Measurements from ENCODE around the gene ZNF302. TPM values are rescaled to one million over a fixed set of nuclear protein-coding genes. Genes with fewer than 3 reads are reported as not detected.

The ZNF302 gene
- total RNA-seq (10 to 100 TPM; 24.7 to 36.1 (median 33.0) TPM), polyA plus RNA-seq (10 to 100 TPM; 18.9 to 23.2 (median 22.5) TPM)
- long read RNA-seq, donor 1, partial matches to known transcripts: 0 of 8 reads
- long read RNA-seq, donor 1, other reads (novel, unspliced or antisense): 0 of 8 reads
- long read RNA-seq, donor 2, partial matches to known transcripts: 0 of 2 reads
- long read RNA-seq, donor 2, other reads (novel, unspliced or antisense): 0 of 2 reads

DNA sequence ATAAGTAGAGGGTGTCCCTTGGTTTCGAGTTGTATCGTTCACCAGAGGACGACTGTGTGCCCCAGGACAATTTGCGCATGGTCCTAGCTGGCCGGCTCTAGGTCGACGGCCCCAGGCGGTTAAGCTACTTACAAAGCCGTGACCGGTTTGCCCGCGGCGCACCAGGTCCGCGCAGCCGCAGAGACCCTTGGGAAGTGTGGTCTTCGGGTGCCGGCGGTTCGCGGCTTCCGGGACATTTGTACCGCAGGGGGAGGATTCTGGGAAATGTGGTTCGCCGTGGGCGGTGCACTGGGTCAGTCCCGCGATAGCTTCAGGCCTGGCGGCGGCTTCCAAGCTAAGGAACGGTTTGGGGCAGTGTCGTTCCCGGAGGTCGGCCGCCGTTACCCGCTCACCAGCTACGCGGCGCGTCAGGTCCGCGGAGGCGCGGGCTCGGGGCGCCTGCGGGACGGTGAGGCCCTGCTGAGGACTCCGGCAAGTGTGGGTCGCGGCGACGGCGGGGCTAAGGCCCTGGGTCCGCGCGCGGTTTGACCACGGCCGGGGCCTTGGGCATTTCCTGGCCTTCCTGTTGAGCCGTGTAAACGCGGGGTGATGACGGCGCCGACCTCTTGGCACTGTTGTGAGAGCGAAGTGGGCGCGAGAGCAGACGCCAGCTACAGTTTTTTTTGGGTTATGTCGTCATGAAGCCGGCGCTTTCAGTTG lies at the start of gene ZNF302:
Gene ZNF302 (plus strand): TSS at position 293 of the 699 bp plus-strand sequence. CDS start 1,127 bp downstream, outside the sequence.
- no peaks in the 10 kb centered on the region for H3K27me3 ChIP-seq (replicated peaks in 1 of 7)
- DNase-seq: peak; percentile 98
- TF ChIP-seq POLR2AphosphoS5 (IDR thresholded peaks at IDR 0.05): peak; percentile 93 to 95 (median 94)
- TF ChIP-seq, protein P1, sequence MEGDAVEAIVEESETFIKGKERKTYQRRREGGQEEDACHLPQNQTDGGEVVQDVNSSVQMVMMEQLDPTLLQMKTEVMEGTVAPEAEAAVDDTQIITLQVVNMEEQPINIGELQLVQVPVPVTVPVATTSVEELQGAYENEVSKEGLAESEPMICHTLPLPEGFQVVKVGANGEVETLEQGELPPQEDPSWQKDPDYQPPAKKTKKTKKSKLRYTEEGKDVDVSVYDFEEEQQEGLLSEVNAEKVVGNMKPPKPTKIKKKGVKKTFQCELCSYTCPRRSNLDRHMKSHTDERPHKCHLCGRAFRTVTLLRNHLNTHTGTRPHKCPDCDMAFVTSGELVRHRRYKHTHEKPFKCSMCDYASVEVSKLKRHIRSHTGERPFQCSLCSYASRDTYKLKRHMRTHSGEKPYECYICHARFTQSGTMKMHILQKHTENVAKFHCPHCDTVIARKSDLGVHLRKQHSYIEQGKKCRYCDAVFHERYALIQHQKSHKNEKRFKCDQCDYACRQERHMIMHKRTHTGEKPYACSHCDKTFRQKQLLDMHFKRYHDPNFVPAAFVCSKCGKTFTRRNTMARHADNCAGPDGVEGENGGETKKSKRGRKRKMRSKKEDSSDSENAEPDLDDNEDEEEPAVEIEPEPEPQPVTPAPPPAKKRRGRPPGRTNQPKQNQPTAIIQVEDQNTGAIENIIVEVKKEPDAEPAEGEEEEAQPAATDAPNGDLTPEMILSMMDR (IDR thresholded peaks at IDR 0.05 in 8 of 11, conservative IDR thresholded peaks at IDR 0.05 in 3 of 11): peak in 3 of 11 experiments; percentile 29 to 35 (median 34)
- peak in 1 of 3 donors; percentile 25 for TF ChIP-seq POLR2A (IDR thresholded peaks at IDR 0.05)
- peak within 1 kb of the TSS; percentile 92 to 99 (median 96) for H3K27ac ChIP-seq
- H3K36me3 ChIP-seq: peaks cover 12 to 40% (median 35%) of the 10 kb centered on the region in 6 donors
- H3K4me1 ChIP-seq: peaks cover 6 to 34% (median 26%) of the 10 kb centered on the region in 6 donors
- peaks cover 4 to 50% (median 34%) of the 10 kb centered on the region in 8 donors for H3K9me3 ChIP-seq
- WGBS, 5 donors: 0 to 1% (median 0%) methylated on average over 42 to 74 of the region's 74 CpGs
- intact Hi-C loops (cut with DNase I; ENCODE audit: low total_unique reads): loop anchor here (10.0 kb wide), 1 partner anchor 57 kb away; the partner anchor contains the start of gene ZNF181
- peak within 1 kb of the TSS; percentile 58 to 88 (median 70) for H3K4me3 ChIP-seq

DNA sequence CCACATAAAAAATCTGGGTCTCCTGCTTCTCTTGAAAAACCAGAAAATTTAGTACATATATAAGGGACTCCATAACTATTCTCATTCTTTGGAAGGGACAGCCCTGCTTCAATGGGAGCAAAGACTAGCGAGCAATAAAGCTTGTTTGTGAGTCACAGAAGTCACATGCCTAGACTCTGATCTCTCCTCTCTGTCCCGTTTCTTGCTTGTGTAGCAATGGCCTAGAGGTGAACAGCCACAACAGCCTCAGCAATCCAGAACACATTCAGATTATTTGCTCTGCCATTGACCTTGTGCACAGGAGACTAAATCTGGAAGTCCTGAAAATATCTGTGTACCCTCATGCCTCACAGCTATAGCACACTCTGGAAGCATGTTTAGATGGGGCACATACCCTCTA lies 43.7 kb upstream of the ZNF302 start:
- Histone ChIP-seq H3K27ac (no peak overlapping the region), H3K36me3 (peaks cover 0 to 15% (median 0%) of the 10 kb centered on the region in 6 donors), H3K4me3 (no peak overlapping the region), H3K27me3 (replicated peaks in 1 of 7) (no peaks in the 10 kb centered on the region), H3K4me1 (no peaks in the 10 kb centered on the region), H3K9me3 (peaks cover 7 to 51% (median 31%) of the 10 kb centered on the region in 8 donors)
- DNase-seq: no peak
- TF ChIP-seq, protein P1 (IDR thresholded peaks at IDR 0.05 in 8 of 11, conservative IDR thresholded peaks at IDR 0.05 in 3 of 11): no peak
- TF ChIP-seq POLR2AphosphoS5 (IDR thresholded peaks at IDR 0.05) (no peak), POLR2A (IDR thresholded peaks at IDR 0.05) (no peak)
- WGBS, 5 donors: 76 to 94% (median 86%) methylated on average over 2 of the region's 2 CpGs
- intact Hi-C loops (cut with DNase I; ENCODE audit: low total_unique reads): no loop called here

DNA sequence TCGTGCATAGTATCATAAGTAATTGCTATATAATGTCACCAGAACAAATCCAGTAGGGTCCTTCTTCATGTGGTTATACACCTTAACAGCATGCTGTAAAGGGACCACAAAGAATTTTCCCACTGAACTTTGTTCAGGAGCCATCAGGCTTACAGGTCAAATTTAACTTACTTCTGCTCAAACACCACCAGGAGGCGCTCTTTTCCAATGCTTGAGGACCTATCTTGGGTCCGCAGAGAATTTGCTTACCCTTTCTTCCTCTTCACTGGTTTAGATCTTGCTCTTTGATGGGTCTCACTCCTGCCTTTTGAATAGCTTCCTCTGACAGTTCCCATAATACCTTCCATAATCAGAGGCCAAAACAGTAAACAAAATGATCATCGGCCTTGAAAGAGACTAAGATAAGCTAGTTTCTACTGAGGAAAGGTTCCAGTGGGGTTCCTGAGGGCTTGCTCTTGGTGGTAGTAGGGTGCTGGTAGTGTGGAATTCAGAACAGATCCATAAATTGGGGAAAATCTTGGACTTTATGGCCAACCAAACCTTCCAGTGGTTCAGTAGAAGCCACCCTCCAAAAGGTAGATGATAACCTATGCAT lies 37.9 kb upstream of the ZNF302 start:
- Histone ChIP-seq H3K27ac (no peak overlapping the region), H3K4me3 (no peak overlapping the region), H3K27me3 (replicated peaks in 1 of 7) (no peaks in the 10 kb centered on the region), H3K9me3 (peaks cover 7 to 18% (median 17%) of the 10 kb centered on the region in 8 donors), H3K4me1 (no peaks in the 10 kb centered on the region), H3K36me3 (peaks cover 0 to 6% (median 0%) of the 10 kb centered on the region in 6 donors)
- TF ChIP-seq, protein P1 (IDR thresholded peaks at IDR 0.05 in 8 of 11, conservative IDR thresholded peaks at IDR 0.05 in 3 of 11): peak; percentile 44 to 79 (median 69)
- no peak for TF ChIP-seq POLR2AphosphoS5 (IDR thresholded peaks at IDR 0.05)
- no peak for TF ChIP-seq POLR2A (IDR thresholded peaks at IDR 0.05)
- WGBS, 5 donors: 23 to 32% (median 26%) methylated on average over 4 of the region's 4 CpGs
- intact Hi-C loops (cut with DNase I; ENCODE audit: low total_unique reads): loop anchor here (5.0 kb wide), 1 partner anchor 73 kb away; no protein-coding TSS in a partner anchor
- DNase-seq: no peak
